KMS-11 (cell line): ENCODE results near the gene HBG1.
"Not testable (repeated sequence)": the region's sequence is repeated elsewhere in the genome, so short reads cannot be mapped to it uniquely, and the experiment has no call there.

Experiments
- H2AFZ ChIP-seq: fragments of 200-600 bp; sonication (generic); 2 replicates; pipeline ENCODE4 v1.6.1; 2016; ENCODE audit warnings: antibody characterized with exemption, mixed run types, low read depth
- H3K27ac ChIP-seq: fragments of 200-600 bp; sonication (generic); 2 replicates; pipeline ENCODE4 v1.6.1; 2016; ENCODE audit warnings: mild to moderate bottlenecking, mixed run types
- H3K27me3 ChIP-seq: fragments of 200-600 bp; sonication (generic); 2 replicates; pipeline ENCODE4 v1.6.1; 2017; ENCODE audit warnings: mild to moderate bottlenecking, low read depth, mixed run types, moderate library complexity; ENCODE audit not compliant: insufficient read depth
- H3K36me3 ChIP-seq: fragments of 200-600 bp; sonication (generic); 2 replicates; pipeline ENCODE4 v1.6.1; 2017; ENCODE audit warnings: mild to moderate bottlenecking, mixed run types; ENCODE audit not compliant: insufficient read depth
- H3K4me1 ChIP-seq: fragments of 200-600 bp; sonication (generic); 2 replicates; pipeline ENCODE4 v1.6.1; 2016; ENCODE audit warnings: mild to moderate bottlenecking, low read depth, mixed run types; ENCODE audit not compliant: poor library complexity, severe bottlenecking
- H3K4me2 ChIP-seq: fragments of 200-600 bp; sonication (generic); 2 replicates; pipeline ENCODE4 v1.7.0; 2016; ENCODE audit warnings: mild to moderate bottlenecking, mixed run types
- H3K4me3 ChIP-seq: fragments of 200-600 bp; sonication (generic); IDR thresholded peaks from 2 replicates; pipeline ENCODE4 v1.6.1; 2017; ENCODE audit warnings: low read depth, low read length, mixed read lengths; ENCODE audit not compliant: insufficient read depth
- H3K79me2 ChIP-seq: fragments of 200-600 bp; sonication (generic); 2 replicates; pipeline ENCODE4 v1.6.1; 2016; ENCODE audit warnings: low read depth, mixed run types; ENCODE audit not compliant: insufficient read depth
- H3K9ac ChIP-seq: fragments of 200-600 bp; sonication (generic); 2 replicates; pipeline ENCODE4 v1.6.1; 2016; ENCODE audit warnings: mild to moderate bottlenecking, mixed run types
- H4K20me1 ChIP-seq: fragments of 200-600 bp; sonication (generic); 2 replicates; pipeline ENCODE4 v1.6.1; 2016; ENCODE audit warnings: mild to moderate bottlenecking, mixed run types; ENCODE audit not compliant: insufficient read depth
- TF ChIP-seq, protein P1 (sequence below): fragments of 200-600 bp; sonication (generic); conservative IDR thresholded peaks from 2 replicates; pipeline ENCODE4 v1.6.1; 2017; ENCODE audit warnings: low read depth, mild to moderate bottlenecking, antibody characterized with exemption, low read length, moderate library complexity, mixed read lengths

Gene HBG1

GRCh38 chr11:5258543-5259262 is 9.0 kb upstream of the HBG1 start:
- no peak overlapping the region for H3K4me3 ChIP-seq
- no peak overlapping the region for H3K9ac ChIP-seq
- H4K20me1 ChIP-seq = no peaks in the 10 kb centered on the region
- no peaks in the 10 kb centered on the region for H3K36me3 ChIP-seq
- no peaks in the 10 kb centered on the region for H3K79me2 ChIP-seq
- no peak overlapping the region for H2AFZ ChIP-seq
- no peaks in the 10 kb centered on the region for H3K4me1 ChIP-seq
- H3K27ac ChIP-seq = no peak overlapping the region
- no peak overlapping the region for H3K4me2 ChIP-seq
- no peaks in the 10 kb centered on the region for H3K27me3 ChIP-seq
- TF ChIP-seq, protein P1, sequence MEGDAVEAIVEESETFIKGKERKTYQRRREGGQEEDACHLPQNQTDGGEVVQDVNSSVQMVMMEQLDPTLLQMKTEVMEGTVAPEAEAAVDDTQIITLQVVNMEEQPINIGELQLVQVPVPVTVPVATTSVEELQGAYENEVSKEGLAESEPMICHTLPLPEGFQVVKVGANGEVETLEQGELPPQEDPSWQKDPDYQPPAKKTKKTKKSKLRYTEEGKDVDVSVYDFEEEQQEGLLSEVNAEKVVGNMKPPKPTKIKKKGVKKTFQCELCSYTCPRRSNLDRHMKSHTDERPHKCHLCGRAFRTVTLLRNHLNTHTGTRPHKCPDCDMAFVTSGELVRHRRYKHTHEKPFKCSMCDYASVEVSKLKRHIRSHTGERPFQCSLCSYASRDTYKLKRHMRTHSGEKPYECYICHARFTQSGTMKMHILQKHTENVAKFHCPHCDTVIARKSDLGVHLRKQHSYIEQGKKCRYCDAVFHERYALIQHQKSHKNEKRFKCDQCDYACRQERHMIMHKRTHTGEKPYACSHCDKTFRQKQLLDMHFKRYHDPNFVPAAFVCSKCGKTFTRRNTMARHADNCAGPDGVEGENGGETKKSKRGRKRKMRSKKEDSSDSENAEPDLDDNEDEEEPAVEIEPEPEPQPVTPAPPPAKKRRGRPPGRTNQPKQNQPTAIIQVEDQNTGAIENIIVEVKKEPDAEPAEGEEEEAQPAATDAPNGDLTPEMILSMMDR = no peak

DNA sequence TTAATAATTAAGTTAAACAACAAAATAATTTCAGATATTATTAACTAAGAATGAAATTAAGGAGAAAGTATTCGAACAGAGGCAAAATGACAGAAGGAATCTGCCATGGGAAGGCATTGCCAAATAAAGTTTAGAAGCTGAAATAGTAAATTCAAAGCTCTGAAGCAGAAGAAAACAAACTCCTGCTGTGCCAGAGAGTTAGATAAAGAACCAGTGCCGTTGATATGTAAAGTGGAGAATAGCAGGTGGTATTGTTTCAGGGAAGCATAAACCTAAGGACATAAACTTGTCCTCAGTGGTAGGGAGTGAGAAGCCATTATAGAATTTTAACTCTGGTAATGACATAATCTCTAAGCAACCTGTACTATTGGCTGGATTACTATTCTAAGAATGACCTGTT is 7.6 kb upstream of the HBG1 start:
- H3K27me3 ChIP-seq = no peaks in the 10 kb centered on the region
- H3K4me3 ChIP-seq = no peak overlapping the region
- no peak overlapping the region for H3K4me2 ChIP-seq
- H4K20me1 ChIP-seq = no peaks in the 10 kb centered on the region
- no peak overlapping the region for H3K9ac ChIP-seq
- TF ChIP-seq, protein P1 = no peak
- no peak overlapping the region for H3K27ac ChIP-seq
- no peak overlapping the region for H2AFZ ChIP-seq
- H3K36me3 ChIP-seq = no peaks in the 10 kb centered on the region
- H3K79me2 ChIP-seq = no peaks in the 10 kb centered on the region
- no peaks in the 10 kb centered on the region for H3K4me1 ChIP-seq

DNA sequence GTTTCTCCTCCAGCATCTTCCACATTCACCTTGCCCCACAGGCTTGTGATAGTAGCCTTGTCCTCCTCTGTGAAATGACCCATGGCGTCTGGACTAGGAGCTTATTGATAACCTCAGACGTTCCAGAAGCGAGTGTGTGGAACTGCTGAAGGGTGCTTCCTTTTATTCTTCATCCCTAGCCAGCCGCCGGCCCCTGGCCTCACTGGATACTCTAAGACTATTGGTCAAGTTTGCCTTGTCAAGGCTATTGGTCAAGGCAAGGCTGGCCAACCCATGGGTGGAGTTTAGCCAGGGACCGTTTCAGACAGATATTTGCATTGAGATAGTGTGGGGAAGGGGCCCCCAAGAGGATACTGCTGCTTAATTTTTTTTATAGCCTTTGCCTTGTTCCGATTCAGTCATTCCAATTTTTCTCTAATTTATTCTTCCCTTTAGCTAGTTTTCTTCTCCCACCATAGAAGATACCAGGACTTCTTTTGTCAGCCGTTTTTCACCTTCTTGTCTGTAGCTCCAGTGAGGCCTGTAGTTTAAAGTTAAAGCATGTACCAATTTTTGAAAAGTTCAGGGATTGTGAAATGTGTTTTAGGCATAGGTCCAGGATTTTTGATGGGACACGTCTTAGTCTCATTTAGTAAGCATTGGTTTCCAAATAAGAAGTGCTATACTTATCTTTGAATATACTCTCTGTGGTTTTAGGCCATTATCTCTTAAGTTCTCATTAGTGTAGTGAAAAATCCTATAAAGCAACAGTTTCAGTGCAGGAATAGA is 5.2 kb upstream of the HBG1 start, which contains the start of gene HBG2:
HBG2 (minus strand) TSS at position 136 of the 768 bp plus-strand sequence; CDS start at position 83, 53 bp downstream.
- not testable (repeated sequence) for H3K36me3 ChIP-seq, H3K4me2 ChIP-seq, H3K4me3 ChIP-seq, H3K4me1 ChIP-seq, H4K20me1 ChIP-seq, H3K27me3 ChIP-seq, H2AFZ ChIP-seq, H3K27ac ChIP-seq, H3K9ac ChIP-seq, H3K79me2 ChIP-seq

GRCh38 chr11:5254023-5254422 is 4.4 kb upstream of the HBG1 start:
- H4K20me1 ChIP-seq, H3K9ac ChIP-seq, H2AFZ ChIP-seq, H3K36me3 ChIP-seq, H3K27me3 ChIP-seq, H3K4me1 ChIP-seq, H3K4me3 ChIP-seq, H3K79me2 ChIP-seq, H3K4me2 ChIP-seq, H3K27ac ChIP-seq: not testable (repeated sequence)

GRCh38 chr11:5253440-5253839 is 3.8 kb upstream of the HBG1 start:
- H3K4me3 ChIP-seq, H3K4me1 ChIP-seq, H2AFZ ChIP-seq, H3K79me2 ChIP-seq, H3K27ac ChIP-seq, H3K27me3 ChIP-seq, H3K9ac ChIP-seq, H4K20me1 ChIP-seq, H3K36me3 ChIP-seq, H3K4me2 ChIP-seq: not testable (repeated sequence)

GRCh38 chr11:5252919-5253265 is 3.2 kb upstream of the HBG1 start:
- no peak overlapping the region for H3K4me3 ChIP-seq
- H3K27me3 ChIP-seq = no peaks in the 10 kb centered on the region
- H3K9ac ChIP-seq = no peak overlapping the region
- H4K20me1 ChIP-seq = no peaks in the 10 kb centered on the region
- TF ChIP-seq, protein P1 = no peak
- no peaks in the 10 kb centered on the region for H3K36me3 ChIP-seq
- no peaks in the 10 kb centered on the region for H3K4me1 ChIP-seq
- no peaks in the 10 kb centered on the region for H3K79me2 ChIP-seq
- no peak overlapping the region for H3K27ac ChIP-seq
- no peak overlapping the region for H2AFZ ChIP-seq
- no peak overlapping the region for H3K4me2 ChIP-seq
